CD14-positive monocyte (primary cell): ENCODE measurements around the gene P3H3. TPM values are rescaled to one million over a fixed set of nuclear protein-coding genes. Genes with fewer than 3 reads are reported as not detected.

ENCODE experiments used
- DNase-seq, 3 donors: peaks; one replicate each; pipeline ENCODE4 v3.0.0-alpha.2; 2011 to 2022
- H2AFZ ChIP-seq: 2 replicates; pipeline ENCODE4 v1.6.0; 2012; ENCODE audit warnings: mild to moderate bottlenecking, low read depth, low read length, inconsistent platforms; ENCODE audit not compliant: insufficient read depth, poor library complexity, severe bottlenecking
- H3K27ac ChIP-seq, 2 donors: 1 replicate in 1 of 2; 2 replicates in 1 of 2; pipeline ENCODE4 v1.5.1; 2012 to 2013; ENCODE audit warnings: low read length in 2 of 2, control low read depth in 1 of 2, inconsistent platforms in 1 of 2, low read depth in 1 of 2, mild to moderate bottlenecking in 1 of 2
- H3K27me3 ChIP-seq, 2 donors: one replicate each; pipeline versions ENCODE4 v1.6.0 to v1.6.1; 2011 to 2013; ENCODE audit warnings: low read length in 2 of 2; ENCODE audit not compliant: control insufficient read depth in 2 of 2, insufficient read depth in 2 of 2
- H3K36me3 ChIP-seq, 2 donors: replicated peaks in 1 of 2; 1 replicate in 1 of 2; 2 replicates in 1 of 2; pipeline versions ENCODE4 v1.5.1 to v1.6.1; 2012 to 2013; ENCODE audit warnings: low read length in 2 of 2, control low read depth in 1 of 2, inconsistent platforms in 1 of 2, mild to moderate bottlenecking in 1 of 2; ENCODE audit not compliant: insufficient read depth in 2 of 2, control insufficient read depth in 1 of 2
- H3K4me1 ChIP-seq, 2 donors: 1 replicate in 1 of 2; 2 replicates in 1 of 2; pipeline versions ENCODE4 v1.5.1 to v1.6.1; 2012 to 2013; ENCODE audit warnings: low read length in 2 of 2, control low read depth in 1 of 2, inconsistent platforms in 1 of 2, mild to moderate bottlenecking in 1 of 2, moderate library complexity in 1 of 2; ENCODE audit not compliant: insufficient read depth in 2 of 2, control insufficient read depth in 1 of 2
- H3K4me2 ChIP-seq: replicated peaks from 2 replicates; pipeline ENCODE3; 2012; ENCODE audit warnings: low read length, moderate library complexity, mild to moderate bottlenecking; ENCODE audit not compliant: poor library complexity, severe bottlenecking; ENCODE audit errors: extremely low read depth
- H3K4me3 ChIP-seq, 3 experiments: fragments of 200-600 bp in 1 of 3; sonication (generic) in 1 of 3; replicated peaks in 1 of 3; 1 replicate in 2 of 3; 2 replicates in 1 of 3; pipeline ENCODE4 v1.5.1; 2011 to 2013; ENCODE audit warnings: low read length in 3 of 3, mild to moderate bottlenecking in 3 of 3, control low read depth in 2 of 3, low read depth in 2 of 3, inconsistent platforms in 1 of 3, moderate library complexity in 1 of 3
- H3K79me2 ChIP-seq: 2 replicates; pipeline ENCODE4 v1.6.0; 2012; ENCODE audit warnings: mild to moderate bottlenecking, control low read depth, inconsistent platforms, low read length, moderate library complexity; ENCODE audit not compliant: insufficient read depth
- H3K9ac ChIP-seq: 2 replicates; pipeline ENCODE4 v1.6.0; 2017; ENCODE audit warnings: low read length, mild to moderate bottlenecking; ENCODE audit not compliant: insufficient read depth, poor library complexity, severe bottlenecking
- H3K9me3 ChIP-seq, 2 donors: replicated peaks in 1 of 2; 1 replicate in 1 of 2; 2 replicates in 1 of 2; pipeline versions ENCODE4 v1.5.1 to v1.6.1; 2012 to 2013; ENCODE audit warnings: low read length in 2 of 2, control low read depth in 1 of 2; ENCODE audit not compliant: control insufficient read depth in 1 of 2, insufficient read depth in 1 of 2
- H4K20me1 ChIP-seq: 2 replicates; pipeline ENCODE4 v1.6.0; 2012; ENCODE audit warnings: mild to moderate bottlenecking, low read length, control low read depth, moderate library complexity; ENCODE audit not compliant: insufficient read depth
- H3K27ac Mint-ChIP-seq, 7 donors: one replicate each; pipeline ENCODE4 v1.8.0; 2020; ENCODE audit warnings: mild to moderate bottlenecking in 7 of 7, mixed read lengths in 7 of 7, moderate library complexity in 6 of 7, inconsistent platforms in 2 of 7
- H3K27me3 Mint-ChIP-seq, 3 donors: one replicate each; pipeline ENCODE4 v1.8.0; 2021 to 2022; ENCODE audit warnings: low read depth in 3 of 3, mild to moderate bottlenecking in 3 of 3, mixed read lengths in 3 of 3, moderate library complexity in 3 of 3, inconsistent platforms in 1 of 3
- H3K36me3 Mint-ChIP-seq, 2 donors: one replicate each; pipeline ENCODE4 v1.8.0; 2020; ENCODE audit warnings: mixed read lengths in 2 of 2, inconsistent platforms in 1 of 2, mild to moderate bottlenecking in 1 of 2
- H3K4me1 Mint-ChIP-seq: one replicate; pipeline ENCODE4 v1.8.0; 2020; ENCODE audit warnings: mild to moderate bottlenecking, mixed read lengths
- H3K4me3 Mint-ChIP-seq, 2 donors: one replicate each; pipeline ENCODE4 v1.8.0; 2020; ENCODE audit warnings: mild to moderate bottlenecking in 2 of 2, mixed read lengths in 2 of 2, moderate library complexity in 1 of 2
- H3K9me3 Mint-ChIP-seq, 7 donors: one replicate each; pipeline ENCODE4 v1.8.0; 2020 to 2022; ENCODE audit warnings: mixed read lengths in 7 of 7, mild to moderate bottlenecking in 6 of 7, moderate library complexity in 6 of 7, inconsistent platforms in 2 of 7
- CTCF ChIP-seq: fragments of 200-600 bp; IDR thresholded peaks from one replicate; pipeline ENCODE4 v1.8.0; 2022; ENCODE audit warnings: antibody characterized with exemption, mild to moderate bottlenecking
- WGBS: methylation state at CpG from one replicate; pipeline ENCODE4 v1.1.5; 2013; ENCODE audit warnings: missing lambda C conversion rate; ENCODE audit not compliant: insufficient coverage; 5-methylcytosine and 5-hydroxymethylcytosine counted together
- intact Hi-C, 2 donors: fragments of 100-400 bp; cut with micrococcal nuclease; formaldehyde crosslinking; loops; one replicate each; pipeline versions ENCODE4 v1.15.0 to v1.15.1; 2023
- polyA plus RNA-seq, 3 donors: library from polyadenylated mRNA; depleted of rRNA in 1 of 3; unstranded in 2 of 3; stranded (reverse) in 1 of 3; fragments of 300-500 nt in 2 of 3; fragments of >200 nt in 1 of 3; fragmentation: Illumina TruSeq in 2 of 3; gene quantifications; 1 replicate in 2 of 3; 2 replicates in 1 of 3; pipeline ENCODE4 v1.2.3, GENCODE V29; 2012 to 2021

The P3H3 gene
- polyA plus RNA-seq, 3 donors: 0.56 TPM; not detected in 2

GRCh38 chr12:6826125-6826733 is 2.0 kb upstream of the P3H3 start:
- Histone ChIP-seq H4K20me1 (peaks cover 29% of the 10 kb centered on the region), H3K79me2 (peaks cover 5% of the 10 kb centered on the region), H3K4me1 (peaks cover 23 to 49% of the 10 kb centered on the region in 2 donors), H3K27ac (no peak overlapping the region), H3K27me3 (peaks cover 12 to 56% of the 10 kb centered on the region in 2 donors), H3K9me3 (peaks cover 0 to 6% of the 10 kb centered on the region in 2 donors), H2AFZ (no peak overlapping the region), H3K36me3 (no peaks in the 10 kb centered on the region), H3K4me3 (no peak overlapping the region), H3K4me2 (no peak overlapping the region), H3K9ac (no peak overlapping the region)
- Mint-ChIP-seq H3K27ac (peak overlapping the region in 1 of 7 donors; percentile 25), H3K4me3 (peak overlapping the region in 1 of 2 donors; percentile 84), H3K4me1 (peaks cover 42% of the 10 kb centered on the region), H3K9me3 (peaks cover 0 to 12% (median 8%) of the 10 kb centered on the region in 7 donors), H3K36me3 (peaks cover 16 to 26% of the 10 kb centered on the region in 2 donors), H3K27me3 (peaks cover 50 to 69% (median 52%) of the 10 kb centered on the region in 3 donors)
- intact Hi-C loops: loop anchor here (5.0 kb wide), 3 partner anchors 34 to 204 kb away; no protein-coding TSS in a partner anchor
- no peak for TF ChIP-seq CTCF
- WGBS: 100% methylated on average over 6 of the region's 17 CpGs
- no peak for DNase-seq

GRCh38 chr12:6826734-6827436 is 1.3 kb upstream of the P3H3 start:
- Histone ChIP-seq H3K9ac (no peak overlapping the region), H3K4me1 (peaks cover 21 to 46% of the 10 kb centered on the region in 2 donors), H3K79me2 (peaks cover 5% of the 10 kb centered on the region), H4K20me1 (peaks cover 29% of the 10 kb centered on the region), H2AFZ (no peak overlapping the region), H3K4me3 (no peak overlapping the region), H3K9me3 (peaks cover 0 to 6% of the 10 kb centered on the region in 2 donors), H3K27ac (no peak overlapping the region), H3K27me3 (peaks cover 12 to 56% of the 10 kb centered on the region in 2 donors), H3K4me2 (no peak overlapping the region), H3K36me3 (no peaks in the 10 kb centered on the region)
- H3K4me1 Mint-ChIP-seq: peaks cover 39% of the 10 kb centered on the region
- WGBS: 96% methylated on average over 22 of the region's 22 CpGs
- no peak overlapping the region for H3K27ac Mint-ChIP-seq
- peaks cover 55 to 75% (median 58%) of the 10 kb centered on the region in 3 donors for H3K27me3 Mint-ChIP-seq
- intact Hi-C loops: loop anchor here (5.0 kb wide), 3 partner anchors 35 to 205 kb away; no protein-coding TSS in a partner anchor
- no peak for DNase-seq
- peak overlapping the region; percentile 63 to 84 for H3K4me3 Mint-ChIP-seq
- no peak for TF ChIP-seq CTCF
- peaks cover 16 to 26% of the 10 kb centered on the region in 2 donors for H3K36me3 Mint-ChIP-seq
- H3K9me3 Mint-ChIP-seq: peaks cover 0 to 12% (median 8%) of the 10 kb centered on the region in 7 donors
